Activated CD8-positive, alpha-beta T cell treated with anti-CD3 and anti-CD28 coated beads for 36 hours (primary cell): Measurements from ENCODE around the gene ATXN1. TPM values are rescaled to one million over a fixed set of nuclear protein-coding genes. Genes with fewer than 3 reads are reported as not detected.
A peak's percentile ranks its signal among the peaks of the same experiment; 100 is the strongest.

Experiments used
- ATAC-seq: fragments of 200-7000 bp; cut with Tn5 transposase; one replicate; pipeline ENCODE4 v1.10.0; 2021; ENCODE audit warnings: mild to moderate bottlenecking, moderate library complexity
- CTCF ChIA-PET: fragments of 350-600 bp; sonication (Branson Sonifier 250); formaldehyde crosslinking; loops from one replicate; lab custom pipeline; 2021; ENCODE audit warnings: antibody characterized with exemption; lab: Charles Lee
- POLR2A ChIA-PET: fragments of 350-600 bp; sonication (Branson Sonifier 250); formaldehyde crosslinking; loops from one replicate; lab custom pipeline; 2021; ENCODE audit warnings: antibody characterized with exemption; lab: Charles Lee
- DNase-seq: peaks from one replicate; pipeline ENCODE4 v3.0.0-alpha.2; 2020
- H3K27ac Mint-ChIP-seq: one replicate; pipeline ENCODE4 v1.8.0; 2021; ENCODE audit warnings: mild to moderate bottlenecking, mixed read lengths
- H3K27me3 Mint-ChIP-seq: one replicate; pipeline ENCODE4 v1.8.0; 2021; ENCODE audit warnings: mixed read lengths
- H3K36me3 Mint-ChIP-seq: one replicate; pipeline ENCODE4 v1.8.0; 2021; ENCODE audit warnings: low read depth, mixed read lengths
- H3K4me1 Mint-ChIP-seq: one replicate; pipeline ENCODE4 v1.8.0; 2021; ENCODE audit warnings: low read depth, mixed read lengths
- H3K4me3 Mint-ChIP-seq: one replicate; pipeline ENCODE4 v1.8.0; 2021; ENCODE audit warnings: mild to moderate bottlenecking, moderate library complexity, mixed read lengths
- H3K9me3 Mint-ChIP-seq: one replicate; pipeline ENCODE4 v1.8.0; 2021; ENCODE audit warnings: mixed read lengths
- CTCF ChIP-seq: fragments of 200-600 bp; IDR thresholded peaks from one replicate; pipeline ENCODE4 v1.8.0; 2022; ENCODE audit warnings: antibody characterized with exemption, mild to moderate bottlenecking
- intact Hi-C: fragments of 100-400 bp; cut with micrococcal nuclease; formaldehyde crosslinking; loops from one replicate; pipeline ENCODE4 v1.10.0; 2022
- total RNA-seq, 2 experiments: library from RNA; stranded (reverse); gene quantifications; one replicate each; pipeline ENCODE4 v1.2.3, GENCODE V29; 2021

ATXN1 gene
- total RNA-seq, 2 experiments from 2014 or later = 35.4 to 40.8 TPM

- Mint-ChIP-seq H3K36me3 (peaks cover 42% of the 10 kb centered on the region), H3K27me3 (no peaks in the 10 kb centered on the region), H3K4me3 (peak overlapping the region; percentile 43), H3K9me3 (peaks cover 2% of the 10 kb centered on the region), H3K4me1 (peaks cover 47% of the 10 kb centered on the region), H3K27ac (peak overlapping the region; percentile 71)
- ChIA-PET POLR2A (interaction anchor here (0.9 to 2.4 kb wide), 3 partner anchors 18 to 33 kb away, joined by 3 to 8 read pairs (median 3); no protein-coding TSS in a partner anchor), CTCF (interaction anchor here (0.9 to 2.7 kb wide), 6 partner anchors 12 to 72 kb away, joined by 3 to 8 read pairs (median 3); no protein-coding TSS in a partner anchor)
- TF ChIP-seq CTCF = no peak
- ATAC-seq (no peak), DNase-seq (peak; percentile 39)
- intact Hi-C loops = loop anchor here (5.0 kb wide), 1 partner anchor 33 kb away; no protein-coding TSS in a partner anchor
Observed at GRCh38 chr6:16438718-16439591, 322.3 kb downstream of the ATXN1 start.

- Mint-ChIP-seq H3K4me1 (peaks cover 56% of the 10 kb centered on the region), H3K9me3 (peaks cover 2% of the 10 kb centered on the region), H3K4me3 (peak overlapping the region; percentile 73), H3K27ac (peak overlapping the region; percentile 84), H3K27me3 (no peaks in the 10 kb centered on the region), H3K36me3 (peaks cover 44% of the 10 kb centered on the region)
- ChIA-PET CTCF (interaction anchor here (1.0 to 2.7 kb wide), 4 partner anchors 11 to 106 kb away, joined by 3 to 8 read pairs (median 4); no protein-coding TSS in a partner anchor), POLR2A (interaction anchor here (1.0 to 2.4 kb wide), 5 partner anchors 17 to 261 kb away, joined by 3 to 8 read pairs (median 3); no protein-coding TSS in a partner anchor)
- no peak for TF ChIP-seq CTCF
- peak; percentile 28 for DNase-seq
- peak; percentile 37 for ATAC-seq
- intact Hi-C loops = loop anchor here (5.0 kb wide), 1 partner anchor 34 kb away; no protein-coding TSS in a partner anchor
Observed at GRCh38 chr6:16437984-16438383, 323.3 kb downstream of the ATXN1 start.

- Mint-ChIP-seq H3K27ac (peak overlapping the region; percentile 84), H3K9me3 (peaks cover 2% of the 10 kb centered on the region), H3K36me3 (peaks cover 39% of the 10 kb centered on the region), H3K4me3 (peak overlapping the region; percentile 73), H3K27me3 (no peaks in the 10 kb centered on the region), H3K4me1 (peaks cover 62% of the 10 kb centered on the region)
- intact Hi-C loops = loop anchor here (5.0 kb wide), 1 partner anchor 35 kb away; no protein-coding TSS in a partner anchor
- DNase-seq (peak; percentile 33), ATAC-seq (peak; percentile 16)
- POLR2A ChIA-PET = interaction anchor here (0.6 to 1.3 kb wide), 7 partner anchors 13 to 105 kb away, joined by 3 to 6 read pairs (median 3); no protein-coding TSS in a partner anchor
- no peak for TF ChIP-seq CTCF
- CTCF ChIA-PET = interaction anchor here (0.8 to 2.7 kb wide), 5 partner anchors 13 to 105 kb away, joined by 3 to 8 read pairs (median 3); no protein-coding TSS in a partner anchor
Observed at GRCh38 chr6:16437095-16437494, 324.2 kb downstream of the ATXN1 start.

- H3K4me3 Mint-ChIP-seq = peak overlapping the region; percentile 73
- POLR2A ChIA-PET = interaction anchor here (0.8 to 1.3 kb wide), 2 partner anchors 34 to 104 kb away, joined by 3 read pairs; no protein-coding TSS in a partner anchor
- intact Hi-C loops = loop anchor here (5.0 kb wide), 1 partner anchor 36 kb away; no protein-coding TSS in a partner anchor
Observed at GRCh38 chr6:16436550-16436949, 324.7 kb downstream of the ATXN1 start.

More at GRCh38 chr6:16436550-16436949, 324.7 kb downstream of the ATXN1 start:
- CTCF ChIA-PET = interaction anchor here (0.8 to 1.3 kb wide), 2 partner anchors 14 to 44 kb away, joined by 3 read pairs; no protein-coding TSS in a partner anchor
- TF ChIP-seq CTCF = no peak
- ATAC-seq = peak; percentile 78
- no peaks in the 10 kb centered on the region for H3K27me3 Mint-ChIP-seq
- peaks cover 68% of the 10 kb centered on the region for H3K4me1 Mint-ChIP-seq
- H3K36me3 Mint-ChIP-seq = peaks cover 37% of the 10 kb centered on the region
- peak overlapping the region; percentile 84 for H3K27ac Mint-ChIP-seq
- DNase-seq = peak; percentile 61
- H3K9me3 Mint-ChIP-seq = peaks cover 2% of the 10 kb centered on the region
